Lower leg skin (tissue), 4 donors: ENCODE results near the gene DRC7. TPM values are rescaled to one million over a fixed set of nuclear protein-coding genes. Genes with fewer than 3 reads are reported as not detected.

ENCODE experiments used
- DNase-seq, 2 donors: peaks; one replicate each; pipeline ENCODE4 v3.0.0-alpha.2; 2019; ENCODE audit warnings: low spot score in 2 of 2
- H3K4me3 ChIP-seq: fragments of 200-600 bp; sonication (generic); 2 replicates; pipeline ENCODE4 v1.5.1; 2017; ENCODE audit warnings: mild to moderate bottlenecking, low read depth; ENCODE audit not compliant: poor library complexity, severe bottlenecking
- CTCF ChIP-seq, 3 donors: fragments of 450-650 bp; IDR thresholded peaks; one replicate each; pipeline ENCODE4 v1.5.1; 2016; ENCODE audit warnings: antibody characterized with exemption in 3 of 3, mild to moderate bottlenecking in 3 of 3, moderate library complexity in 2 of 3
- POLR2A ChIP-seq, 2 donors: fragments of 450-650 bp; IDR thresholded peaks; one replicate each; pipeline ENCODE4 v1.6.1; 2016 to 2017; ENCODE audit warnings: antibody characterized with exemption in 2 of 2, mild to moderate bottlenecking in 1 of 2, moderate library complexity in 1 of 2
- WGBS, 2 donors: methylation state at CpG; one replicate each; pipeline ENCODE4 v1.1.5; 2018; 5-methylcytosine and 5-hydroxymethylcytosine counted together
- intact Hi-C: fragments of 100-400 bp; cut with DNase I; formaldehyde crosslinking; loops from one replicate; pipeline ENCODE4 v1.15.0; 2023; ENCODE audit warnings: low total_unique reads
- total RNA-seq, 4 donors: library from RNA; depleted of rRNA; stranded (reverse); fragments of >200 nt; gene quantifications; one replicate each; pipeline ENCODE4 v1.1.0, GENCODE V29; 2016

DRC7 gene
- total RNA-seq, 4 donors from 2014 or later = not detected

DNA sequence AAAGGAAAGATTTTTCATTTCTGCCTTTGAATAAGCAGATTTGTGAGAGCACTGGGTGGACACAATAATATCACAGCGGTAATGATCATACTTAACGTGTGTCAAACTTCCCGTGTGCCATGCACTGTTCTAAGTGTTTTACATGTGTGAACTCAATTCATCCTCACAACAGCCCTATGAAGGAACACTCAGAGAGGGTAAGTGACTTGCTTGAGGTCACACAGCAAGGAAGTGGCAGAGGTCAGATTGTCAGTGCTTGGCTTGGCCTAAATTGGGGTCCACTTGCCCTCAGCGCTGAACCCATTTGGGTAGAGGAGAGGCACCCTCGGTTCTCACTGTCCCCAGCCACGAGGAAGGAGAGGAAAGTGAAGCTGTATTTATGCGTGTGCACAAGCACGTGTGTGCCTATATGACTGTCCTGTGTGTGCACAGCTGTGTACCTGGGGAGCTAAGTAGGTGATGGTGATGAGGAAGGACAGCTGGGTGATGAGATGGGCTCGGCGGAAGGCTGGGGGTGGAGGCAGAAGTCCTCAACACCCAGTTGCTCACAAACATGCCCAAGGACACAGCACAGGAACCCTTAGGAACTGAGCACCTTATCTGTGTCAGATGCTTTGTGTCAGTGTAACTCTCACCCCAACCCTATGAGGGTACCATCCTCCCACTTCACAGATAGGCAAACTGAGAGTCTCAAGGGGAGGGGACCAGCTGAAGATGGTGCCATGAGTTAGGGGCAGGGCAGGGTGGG is 36.3 kb upstream of the DRC7 start:
- TF ChIP-seq POLR2A (IDR thresholded peaks at IDR 0.05) (no peak), CTCF (IDR thresholded peaks at IDR 0.05) (no peak)
- H3K4me3 ChIP-seq = no peak overlapping the region
- WGBS, 2 donors = 85 to 89% methylated on average over 10 of the region's 10 CpGs
- intact Hi-C loops = no loop called here
- no peak for DNase-seq

DNA sequence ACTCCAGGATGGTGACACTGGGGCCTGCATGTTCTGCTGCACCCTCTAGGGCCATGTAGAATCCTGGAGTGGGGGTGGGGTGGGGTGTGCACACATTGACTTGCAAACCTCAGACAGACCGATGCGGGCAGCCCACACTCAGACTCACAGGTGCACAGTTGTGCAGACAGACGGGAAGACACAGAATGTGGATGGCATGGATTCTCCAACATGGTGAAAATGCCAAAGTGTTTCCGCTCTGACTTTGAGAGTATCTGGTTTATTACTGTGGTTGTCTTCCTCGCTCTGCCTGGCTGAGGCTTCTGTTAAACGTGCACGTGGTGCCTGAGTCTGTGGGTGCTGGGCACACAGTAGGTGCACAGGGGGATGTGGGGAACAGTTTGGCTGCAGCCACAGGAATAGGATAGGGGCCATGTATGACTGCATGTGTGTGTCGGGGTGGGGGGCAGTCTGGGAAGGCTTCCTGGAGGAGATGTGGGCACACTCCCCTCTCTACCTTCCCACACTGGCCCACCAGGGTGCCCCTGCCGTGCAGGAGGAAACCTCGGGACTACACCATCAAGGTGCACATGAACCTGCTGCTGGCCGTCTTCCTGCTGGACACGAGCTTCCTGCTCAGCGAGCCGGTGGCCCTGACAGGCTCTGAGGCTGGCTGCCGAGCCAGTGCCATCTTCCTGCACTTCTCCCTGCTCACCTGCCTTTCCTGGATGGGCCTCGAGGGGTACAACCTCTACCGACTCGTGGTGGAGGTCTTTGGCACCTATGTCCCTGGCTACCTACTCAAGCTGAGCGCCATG is 35.5 kb upstream of the DRC7 start:
- H3K4me3 ChIP-seq = no peak overlapping the region
- WGBS, 2 donors = 67 to 84% methylated on average over 18 to 19 of the region's 19 CpGs
- TF ChIP-seq POLR2A (IDR thresholded peaks at IDR 0.05) (no peak), CTCF (IDR thresholded peaks at IDR 0.05) (no peak)
- no peak for DNase-seq
- intact Hi-C loops = no loop called here

GRCh38 chr16:57660715-57661463 is 33.7 kb upstream of the DRC7 start:
- TF ChIP-seq CTCF (IDR thresholded peaks at IDR 0.05) (no peak), POLR2A (IDR thresholded peaks at IDR 0.05) (no peak)
- DNase-seq = no peak
- intact Hi-C loops = no loop called here
- H3K4me3 ChIP-seq = no peak overlapping the region
- 78 to 95% methylated on average over 8 to 10 of the region's 11 CpGs for WGBS, 2 donors

GRCh38 chr16:57661510-57661909 is 33.1 kb upstream of the DRC7 start:
- WGBS, 2 donors = 85 to 96% methylated on average over 6 to 7 of the region's 7 CpGs
- H3K4me3 ChIP-seq = no peak overlapping the region
- no peak for DNase-seq
- TF ChIP-seq CTCF (IDR thresholded peaks at IDR 0.05) (no peak), POLR2A (IDR thresholded peaks at IDR 0.05) (no peak)
- intact Hi-C loops = no loop called here

DNA sequence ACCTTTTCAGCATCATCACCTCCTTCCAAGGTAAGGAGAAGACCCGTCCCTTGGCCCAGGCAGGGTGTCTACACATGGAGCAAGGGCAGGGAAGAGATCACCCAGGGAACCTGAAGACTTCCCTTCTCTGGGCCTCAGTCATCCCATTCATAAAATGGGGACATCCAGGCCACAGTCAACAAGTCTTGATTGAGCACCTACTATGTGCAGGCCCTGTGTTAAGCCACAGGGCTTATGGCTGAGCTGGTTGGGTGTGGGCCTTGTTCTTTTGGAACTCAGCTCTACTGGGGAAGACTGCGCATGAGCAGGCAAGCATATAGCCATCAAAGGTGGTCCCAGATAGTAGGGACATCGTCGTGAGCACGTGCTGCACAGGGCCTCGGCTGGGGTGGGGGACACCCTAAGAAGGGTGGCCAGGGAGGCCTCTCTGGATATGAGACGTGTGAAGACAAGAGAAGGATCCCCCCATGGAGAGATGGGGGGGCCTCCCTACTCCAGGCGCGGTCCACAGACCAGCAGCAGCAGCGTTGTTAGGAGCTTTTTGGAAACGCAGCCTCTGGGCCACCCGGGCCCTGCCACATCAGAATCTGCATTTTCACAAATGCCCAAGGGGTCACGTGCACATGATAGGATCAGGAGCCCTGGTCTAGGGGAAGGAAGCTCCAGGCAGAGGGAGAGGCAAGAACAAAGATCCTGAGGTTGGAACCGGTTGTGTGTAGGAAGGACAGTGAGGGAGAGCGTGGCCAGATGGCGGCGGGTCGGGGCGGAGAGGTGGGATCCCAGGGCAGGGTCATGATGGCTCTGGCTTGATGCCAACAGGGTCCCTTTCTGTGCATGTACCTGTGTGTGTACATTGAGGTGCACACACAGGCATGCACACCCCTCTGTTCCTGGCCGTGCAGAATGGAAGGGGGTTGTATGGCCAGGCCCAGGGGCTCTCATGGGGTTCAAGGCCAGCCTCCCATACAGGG is 32.4 kb upstream of the DRC7 start:
- TF ChIP-seq CTCF (IDR thresholded peaks at IDR 0.05) (no peak), POLR2A (IDR thresholded peaks at IDR 0.05) (no peak)
- no peak overlapping the region for H3K4me3 ChIP-seq
- intact Hi-C loops = no loop called here
- DNase-seq = no peak
- 86 to 89% methylated on average over 20 of the region's 20 CpGs for WGBS, 2 donors
